Right forelimb (tissue), 1 donor: Measurements from ENCODE around the gene WDR1.

ENCODE experiments used
- DNase-seq: peaks from one replicate; pipeline ENCODE4 v3.0.0-alpha.2; 2018

Gene WDR1

DNA sequence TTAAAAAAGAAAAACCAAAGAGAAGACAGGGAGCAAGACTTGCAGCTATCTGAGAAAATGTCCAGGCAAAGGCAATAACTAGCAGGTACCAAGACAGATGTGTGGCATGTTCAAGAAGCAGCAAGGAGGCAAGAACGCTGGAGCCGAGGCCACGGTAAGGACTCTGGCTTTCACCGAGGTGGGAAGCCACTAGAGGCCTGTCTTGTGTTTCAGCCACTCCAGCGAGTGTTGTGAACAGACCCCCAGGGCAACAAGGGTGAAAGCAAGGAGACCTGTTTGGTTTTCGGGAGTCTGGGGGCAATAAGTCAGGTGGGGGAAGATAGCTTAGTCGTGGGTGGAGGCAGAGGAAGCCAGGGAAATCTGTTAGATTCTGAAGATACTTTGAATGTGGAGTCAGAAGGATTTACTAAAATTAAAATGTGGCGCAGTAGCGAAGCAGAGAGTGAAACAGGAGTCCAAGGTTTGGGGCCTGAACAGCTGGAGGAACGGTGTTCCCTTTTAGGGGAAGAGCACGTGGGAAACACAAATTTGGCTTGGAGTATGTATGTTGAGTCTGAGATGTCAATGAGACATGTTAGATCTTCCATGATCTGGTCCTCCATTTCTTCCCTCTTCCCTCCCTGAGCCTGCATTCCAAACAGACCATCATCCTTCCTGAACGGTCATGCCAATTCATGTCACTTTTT lies 3.1 kb downstream of the WDR1 start:
- DNase-seq, result no peak

- DNase-seq, result no peak
These were observed 3.8 kb downstream of the WDR1 start for GRCh38 chr4:10112658-10113284.

DNA sequence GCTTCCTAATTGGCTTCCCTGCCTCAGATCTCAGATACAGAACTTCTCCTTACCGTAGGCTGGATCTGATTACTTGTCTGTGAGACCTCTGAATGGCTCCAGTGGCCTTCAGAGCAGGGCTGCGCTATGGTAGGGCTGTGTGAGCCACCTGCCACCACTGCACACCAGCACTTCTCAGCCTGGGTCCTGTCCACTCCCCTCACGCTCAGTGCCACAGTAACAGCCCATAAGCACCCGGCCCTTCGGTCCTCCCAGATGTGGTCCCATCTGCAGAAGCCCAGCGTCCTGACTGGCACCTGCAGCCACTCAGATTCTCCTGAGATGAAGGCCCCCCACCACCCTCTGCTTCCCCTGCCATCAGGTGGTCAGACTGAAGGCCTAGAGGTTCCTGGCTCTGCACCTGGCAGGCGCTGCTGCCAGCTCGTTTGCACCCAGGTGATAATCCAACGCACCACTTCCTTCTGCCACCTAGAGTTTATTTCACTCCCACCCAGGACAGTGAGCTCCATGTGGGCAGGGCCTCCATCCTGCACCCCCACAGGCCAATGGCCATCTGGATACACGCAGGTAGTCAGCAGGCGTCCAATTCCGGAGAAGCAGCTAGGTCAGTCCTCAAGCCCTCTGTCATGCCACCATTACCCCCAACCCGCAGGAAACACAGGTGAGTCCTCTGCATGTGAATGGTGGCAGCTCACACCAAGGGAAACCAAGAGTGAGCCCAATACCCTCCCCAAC lies 5.4 kb downstream of the WDR1 start:
- no peak for DNase-seq

DNA sequence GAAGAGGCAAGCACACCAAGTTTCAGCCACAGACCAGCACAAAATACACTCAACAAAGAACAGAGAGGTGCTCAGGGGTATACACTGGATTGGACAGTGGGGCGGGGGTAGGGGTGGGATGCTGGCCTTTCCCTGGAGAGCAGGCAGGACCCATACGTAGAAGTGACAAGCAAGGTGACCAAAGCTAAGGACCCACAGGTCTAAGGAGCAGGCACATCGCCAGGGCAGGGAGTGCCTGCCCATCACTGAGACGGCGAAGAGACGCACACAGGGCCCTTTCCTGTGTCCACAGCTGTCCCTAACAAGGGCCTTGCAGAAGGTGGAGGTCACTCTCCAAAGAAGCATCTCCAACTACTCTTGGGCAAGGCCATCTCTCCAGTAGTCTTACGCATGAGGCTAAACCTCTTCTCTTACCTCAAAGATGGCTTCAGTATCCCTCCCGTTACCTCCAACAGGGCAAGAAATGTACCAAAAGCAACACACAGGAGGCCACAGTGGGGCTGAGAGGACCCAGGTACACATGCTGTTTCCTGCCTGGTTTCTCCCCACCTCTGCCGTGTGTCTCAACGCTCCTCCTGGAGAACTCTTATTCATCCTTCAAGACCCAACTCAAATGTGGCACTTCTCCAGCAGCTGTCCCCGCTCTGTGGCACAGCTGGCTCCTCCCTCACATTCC lies 6.5 kb downstream of the WDR1 start:
- DNase-seq, result no peak

- no peak for DNase-seq
These were observed 7.5 kb downstream of the WDR1 start for GRCh38 chr4:10108818-10109783.

DNA sequence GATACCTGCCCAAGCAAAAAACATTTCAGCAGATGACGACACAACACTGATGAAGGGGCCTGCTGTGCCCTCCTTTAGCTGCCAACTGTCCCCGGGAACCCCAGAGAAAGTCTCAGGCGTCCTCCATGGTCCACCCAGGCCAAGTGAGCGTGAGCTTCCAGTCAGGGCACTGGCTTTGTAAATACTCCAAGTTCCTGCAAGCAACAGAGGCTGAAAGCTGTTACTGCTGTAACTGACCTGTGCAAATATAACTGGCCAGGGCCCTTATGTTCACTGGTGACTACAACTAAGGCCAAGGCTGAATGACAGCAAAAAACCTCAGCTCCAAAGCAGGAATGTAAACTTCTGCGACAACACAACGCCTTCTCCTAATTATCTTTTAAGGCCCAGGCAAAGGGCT lies 8.2 kb downstream of the WDR1 start:
- no peak for DNase-seq

GRCh38 chr4:10107111-10108091 lies 9.2 kb downstream of the WDR1 start:
- no peak for DNase-seq

GRCh38 chr4:10106421-10107039 lies 10.1 kb downstream of the WDR1 start:
- no peak for DNase-seq

DNA sequence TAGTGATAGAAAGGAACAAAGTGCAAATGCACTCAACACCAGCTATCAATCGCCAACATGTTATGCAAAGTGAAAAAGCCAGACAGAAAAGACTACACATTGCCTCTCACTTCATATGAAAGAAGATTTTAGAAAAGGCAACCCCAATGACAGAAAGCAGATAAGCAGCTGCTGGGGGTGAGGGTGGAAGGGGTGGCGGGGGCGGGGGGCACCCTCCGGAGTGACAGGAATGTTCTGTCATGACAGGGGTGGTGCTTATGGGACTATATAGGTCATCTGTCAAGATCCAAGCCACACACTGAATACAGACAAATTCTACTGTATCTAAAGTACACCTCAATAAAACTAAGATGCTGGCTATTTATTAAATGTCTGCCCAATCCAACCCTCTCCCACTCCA lies 10.7 kb downstream of the WDR1 start:
- DNase-seq, result no peak

GRCh38 chr4:10105421-10105820 lies 11.2 kb downstream of the WDR1 start:
- no peak for DNase-seq

GRCh38 chr4:10104991-10105276 lies 11.7 kb downstream of the WDR1 start:
- no peak for DNase-seq

GRCh38 chr4:10104211-10104990 lies 12.2 kb downstream of the WDR1 start:
- DNase-seq, result no peak

- DNase-seq, result no peak
These were observed 13.9 kb downstream of the WDR1 start for GRCh38 chr4:10102474-10103332.

DNA sequence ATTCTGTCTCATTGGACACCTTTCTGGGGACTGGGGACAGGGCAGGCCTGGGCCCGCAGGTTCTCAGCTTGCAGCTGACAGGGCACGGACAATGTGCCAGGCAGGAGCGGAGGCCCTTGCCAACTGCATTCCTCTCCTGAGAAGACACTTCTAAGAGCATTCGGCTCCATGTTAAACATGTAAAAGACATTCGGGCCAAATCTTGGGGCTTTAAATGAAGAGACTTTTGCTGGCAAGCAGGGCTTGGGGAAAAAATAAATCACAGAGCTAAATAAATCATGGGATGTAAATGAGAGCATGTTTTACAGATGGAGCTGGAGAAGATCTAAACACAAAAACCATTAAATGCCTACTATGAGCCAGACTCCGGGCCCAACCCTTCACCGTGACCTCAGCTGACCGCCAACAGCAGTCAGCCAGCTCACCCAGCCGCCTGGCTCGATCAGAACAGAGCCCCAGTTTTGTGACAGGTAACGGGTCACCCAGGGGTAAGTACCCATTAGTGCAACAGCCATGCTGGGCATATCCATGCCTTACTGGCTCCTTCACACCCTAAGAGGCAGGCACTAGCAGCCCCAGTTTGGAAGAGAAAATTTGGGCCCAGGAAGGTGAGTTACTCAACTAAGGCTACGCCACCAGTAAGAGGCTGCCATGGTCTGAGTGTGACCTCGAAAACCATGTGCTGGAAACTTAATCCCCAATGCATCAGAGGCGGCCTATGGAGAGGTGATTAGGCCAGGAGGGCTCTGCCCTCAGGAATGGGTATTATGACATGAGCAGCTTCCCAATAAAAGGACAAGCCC lies 14.7 kb downstream of the WDR1 start:
- no peak for DNase-seq

DNA sequence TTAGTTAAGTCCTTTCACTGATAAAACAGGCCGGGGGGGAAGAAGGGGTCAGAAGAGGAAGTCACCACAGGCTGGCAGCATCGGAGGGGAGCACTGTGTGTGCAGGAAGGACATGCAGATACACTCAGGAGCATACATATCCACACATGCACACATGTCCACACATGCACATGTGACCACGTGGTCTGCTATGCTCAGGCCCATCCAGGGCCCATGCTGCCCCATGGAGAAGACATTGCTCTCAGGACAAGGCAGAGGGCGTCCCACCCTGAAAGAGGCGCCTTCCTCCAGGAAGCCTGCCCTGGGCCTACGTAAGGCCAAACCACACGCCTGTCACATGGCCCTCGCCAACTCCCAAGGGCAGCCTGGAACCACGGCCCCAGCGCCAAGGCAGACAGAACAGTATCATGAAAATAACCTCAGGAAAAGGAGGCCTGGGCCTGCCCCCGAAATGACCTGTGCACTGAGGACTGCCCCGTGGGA lies 15.8 kb downstream of the WDR1 start:
- no peak for DNase-seq

DNA sequence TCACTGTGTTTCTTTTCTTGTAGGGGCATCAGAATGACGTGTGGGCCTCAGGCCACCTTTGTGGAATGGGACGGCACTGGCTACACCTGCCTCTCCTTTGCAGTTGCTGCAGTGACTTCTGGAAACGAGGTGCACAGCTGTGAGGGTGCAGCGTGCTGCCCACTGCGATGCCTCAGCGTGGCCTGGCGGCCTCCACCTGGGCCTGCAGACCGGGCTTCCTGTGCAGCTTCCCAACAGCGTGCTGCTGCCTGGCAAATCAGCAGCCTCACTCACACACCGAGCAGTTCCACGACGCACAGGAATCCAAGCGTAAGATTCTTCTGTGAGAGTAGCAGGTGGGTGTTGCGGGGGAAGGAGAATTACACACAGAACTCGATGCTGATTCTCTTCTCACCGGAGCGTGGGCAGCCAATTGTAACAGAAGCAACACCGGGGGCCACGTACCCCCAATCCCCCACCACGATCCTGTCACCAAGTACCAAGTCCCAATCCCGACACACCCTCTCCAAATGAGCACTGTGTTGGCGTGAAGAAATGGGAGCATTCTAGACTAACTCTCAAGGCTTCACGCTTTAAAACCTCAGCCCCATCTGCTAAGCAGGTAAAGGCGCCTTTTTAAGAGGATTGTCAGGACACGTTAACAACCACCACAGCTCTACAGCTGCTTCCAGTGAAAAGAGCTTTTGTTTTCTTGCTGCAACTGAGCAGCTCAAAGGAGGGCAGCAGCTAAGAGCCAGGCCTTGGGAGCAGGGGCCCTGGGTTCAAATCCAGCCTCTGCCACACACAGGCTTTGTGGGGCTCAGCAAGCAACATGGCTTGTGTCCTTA lies 16.9 kb downstream of the WDR1 start:
- DNase-seq, result no peak

GRCh38 chr4:10098780-10099160 lies 17.8 kb downstream of the WDR1 start:
- DNase-seq, result no peak
